Fibroblast of pulmonary artery (primary cell): ENCODE measurements around the gene FRMPD1.

Experiments
- DNase-seq: peaks from one replicate; pipeline ENCODE4 v3.0.0-alpha.2; 2010; ENCODE audit warnings: low read depth
- H3K4me3 ChIP-seq: replicated peaks from 2 replicates; pipeline ENCODE4 v1.5.1; 2011; ENCODE audit warnings: low read depth, mild to moderate bottlenecking, control low read depth, low read length, moderate library complexity
- CTCF ChIP-seq: IDR thresholded peaks from 2 replicates; pipeline ENCODE4 v1.5.1; 2011; ENCODE audit warnings: mild to moderate bottlenecking, control low read depth, low read length, inconsistent platforms; ENCODE audit errors: missing control alignments

Gene FRMPD1

GRCh38 chr9:37706290-37706689, 55.5 kb downstream of the FRMPD1 start:
- DNase-seq, result no peak
- TF ChIP-seq CTCF, result no peak
- H3K4me3 ChIP-seq, result no peak overlapping the region

- no peak overlapping the region for H3K4me3 ChIP-seq
- no peak for TF ChIP-seq CTCF
These were observed 57.0 kb downstream of the FRMPD1 start for GRCh38 chr9:37707748-37708147.

GRCh38 chr9:37710046-37710445, 59.3 kb downstream of the FRMPD1 start:
- H3K4me3 ChIP-seq, result no peak overlapping the region
- no peak for TF ChIP-seq CTCF
- no peak for DNase-seq

More at GRCh38 chr9:37707748-37708147, 57.0 kb downstream of the FRMPD1 start:
- DNase-seq, result no peak

- TF ChIP-seq CTCF, result no peak
- H3K4me3 ChIP-seq, result no peak overlapping the region
- DNase-seq, result no peak
These were observed 64.5 kb downstream of the FRMPD1 start for GRCh38 chr9:37715260-37715659.

GRCh38 chr9:37715991-37716505, 65.3 kb downstream of the FRMPD1 start:
- no peak for TF ChIP-seq CTCF
- no peak overlapping the region for H3K4me3 ChIP-seq
- no peak for DNase-seq

GRCh38 chr9:37719526-37719925, 68.8 kb downstream of the FRMPD1 start:
- no peak overlapping the region for H3K4me3 ChIP-seq
- no peak for DNase-seq
- TF ChIP-seq CTCF, result no peak

- no peak overlapping the region for H3K4me3 ChIP-seq
- TF ChIP-seq CTCF, result no peak
- no peak for DNase-seq
These were observed 76.3 kb downstream of the FRMPD1 start for GRCh38 chr9:37727013-37727412.
